Measurements from ENCODE around the gene IFNA13.

Gene IFNA13

GRCh38 chr9:21357479-21358460 is 10.1 kb downstream of the IFNA13 start:
- DNase-seq = peak; percentile 19

GRCh38 chr9:21350787-21351186 is 17.1 kb downstream of the IFNA13 start, which contains the start of gene IFNA6:
TSS of gene IFNA6 (minus strand) at chr9:21350887. CDS start at chr9:21350887, 0 bp downstream.
- DNase-seq = no peak

GRCh38 chr9:21348430-21348970 is 19.4 kb downstream of the IFNA13 start:
- no peak for DNase-seq

- no peak for DNase-seq
These were observed 27.1 kb downstream of the IFNA13 start for GRCh38 chr9:21340735-21341134.

DNA sequence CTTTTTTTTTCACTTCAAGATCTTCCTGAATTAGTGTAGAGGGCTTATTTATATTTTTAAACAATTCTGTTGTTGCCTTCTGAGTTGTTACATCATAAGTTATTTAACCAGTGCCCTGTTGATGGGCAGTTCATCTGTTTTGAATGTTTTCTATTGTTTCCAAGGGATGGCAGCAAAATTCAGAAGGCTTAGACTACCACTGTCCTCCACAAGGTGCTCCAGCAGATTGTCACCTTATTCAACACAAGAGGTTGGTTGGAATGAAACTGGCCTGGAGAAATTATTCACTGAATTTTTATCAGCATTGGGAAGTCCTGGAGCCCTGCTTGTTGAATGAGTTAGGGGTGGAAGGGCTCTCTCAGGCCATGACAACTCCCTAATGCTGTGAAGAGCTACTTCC is 31.4 kb downstream of the IFNA13 start:
- DNase-seq = no peak

DNA sequence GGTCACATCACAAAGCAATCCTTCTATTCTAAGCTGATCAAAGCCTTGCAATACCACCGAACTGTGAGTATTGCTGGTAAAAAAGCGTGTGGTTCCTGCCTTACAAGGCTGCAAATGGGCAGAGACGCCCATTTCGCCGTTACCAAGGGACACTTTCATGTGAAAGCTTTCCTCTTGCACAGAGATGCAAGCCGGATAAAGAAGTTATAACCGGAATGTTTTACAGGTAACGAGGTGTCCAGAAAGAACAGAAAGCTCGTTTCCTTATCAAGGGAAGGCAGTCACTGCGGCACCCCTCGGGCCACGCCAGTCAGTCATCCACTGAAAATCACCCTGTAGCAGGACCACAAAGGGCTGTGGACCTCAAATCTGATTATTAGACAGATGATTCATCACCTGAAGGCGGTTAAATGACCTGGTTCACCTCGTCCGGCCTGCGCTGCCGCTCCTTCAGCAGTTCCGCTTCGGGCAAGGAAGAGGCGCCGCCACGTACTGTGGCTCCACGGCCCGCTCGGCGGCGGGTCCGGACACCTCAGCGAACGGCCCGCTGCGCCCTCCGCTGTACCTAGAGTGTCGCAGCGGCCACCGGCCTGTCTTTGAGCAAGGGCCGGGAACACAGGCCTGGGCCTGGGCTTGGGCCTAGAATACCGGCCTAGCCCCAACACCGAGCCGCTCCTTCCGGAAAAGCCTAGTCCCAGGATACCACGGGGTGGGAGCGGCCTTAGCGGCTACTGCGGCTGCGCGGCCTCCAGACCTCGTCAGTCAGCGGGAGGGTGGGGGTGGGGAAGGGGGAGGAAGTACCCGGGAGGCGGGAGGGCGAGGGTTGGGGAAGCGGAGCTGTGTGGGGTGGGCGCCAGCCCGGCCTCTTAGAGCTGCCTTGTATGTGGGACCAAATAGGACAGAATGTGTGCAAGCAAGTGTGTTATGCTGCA is 32.9 kb downstream of the IFNA13 start, which contains the start of gene KLHL9:
TSS of gene KLHL9 (minus strand) at position 704 of the 932 bp plus-strand sequence. CDS start at position 159, 545 bp downstream.
- DNase-seq = peak; percentile 91

DNA sequence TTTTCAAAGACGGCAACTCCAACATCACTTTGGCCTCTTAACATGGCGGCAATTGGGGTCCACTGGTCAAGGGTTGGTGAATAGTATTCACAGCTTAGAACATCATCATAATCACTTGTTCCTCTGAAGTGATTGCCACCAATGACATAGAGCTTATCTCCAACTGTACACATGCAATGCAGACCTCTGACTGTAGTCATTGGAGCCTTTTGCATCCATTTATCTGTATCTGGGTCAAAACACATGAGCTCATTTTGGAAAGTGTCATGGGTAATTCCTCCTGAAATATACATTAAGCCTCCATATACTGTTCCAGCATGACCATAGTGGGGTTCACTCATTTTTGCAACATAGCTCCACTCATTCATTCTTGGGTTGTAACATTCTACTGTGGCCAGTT is 34.6 kb downstream of the IFNA13 start:
- no peak for DNase-seq

DNA sequence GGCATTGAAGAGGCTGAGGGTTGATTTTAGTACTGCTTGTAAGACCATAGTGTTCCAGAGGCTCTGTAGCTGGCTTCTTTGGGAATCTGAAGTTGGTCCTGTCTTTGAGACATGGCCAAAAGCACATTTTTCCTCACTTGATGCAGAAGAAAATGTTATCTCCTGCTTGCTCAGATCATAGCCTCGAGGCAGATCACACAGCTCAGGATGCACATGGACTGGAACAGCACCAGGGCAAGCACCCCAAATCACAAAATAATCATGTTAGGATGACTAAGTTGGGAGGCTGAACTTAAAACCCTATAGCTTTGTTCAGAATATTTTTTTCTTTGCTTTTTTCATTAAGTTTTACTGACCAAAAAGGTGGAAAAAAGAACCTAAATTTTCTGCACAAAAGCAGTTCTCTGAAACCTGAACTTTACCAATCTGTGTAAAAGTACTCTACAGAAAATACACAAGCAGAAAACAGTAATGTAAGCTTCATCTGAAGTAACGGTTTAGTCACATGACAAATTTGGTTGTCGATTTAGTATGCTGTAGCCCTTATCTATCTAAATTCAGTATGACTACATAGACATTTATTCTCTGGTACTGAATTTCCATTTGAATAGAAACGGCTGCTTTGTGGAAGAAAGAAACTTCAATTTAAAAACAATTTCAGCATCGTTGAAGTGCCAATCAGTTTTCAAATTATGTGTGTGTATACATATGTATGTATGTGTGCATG is 36.0 kb downstream of the IFNA13 start:
- DNase-seq = no peak

GRCh38 chr9:21326526-21327139 is 41.2 kb downstream of the IFNA13 start:
- no peak for DNase-seq

- DNase-seq = no peak
These were observed 43.8 kb downstream of the IFNA13 start for GRCh38 chr9:21324047-21324446.

- DNase-seq = no peak
These were observed 44.9 kb downstream of the IFNA13 start for GRCh38 chr9:21322911-21323461.

- no peak for DNase-seq
These were observed 47.4 kb downstream of the IFNA13 start for GRCh38 chr9:21320465-21320864.

- peak; percentile 40 for DNase-seq
These were observed 49.6 kb downstream of the IFNA13 start for GRCh38 chr9:21317956-21318923.

Measured in activated CD4-positive, alpha-beta T cell treated with anti-CD3 and anti-CD28 coated beads for 48 hours (primary cell).